HG03139 (cell line): ENCODE measurements around the gene SYNJ2.

ENCODE experiments used
- ATAC-seq: cut with Tn5 transposase; IDR thresholded peaks from one replicate; pipeline ENCODE4 v1.9.1; 2021; ENCODE audit not compliant: unreplicated experiment

Gene SYNJ2

DNA sequence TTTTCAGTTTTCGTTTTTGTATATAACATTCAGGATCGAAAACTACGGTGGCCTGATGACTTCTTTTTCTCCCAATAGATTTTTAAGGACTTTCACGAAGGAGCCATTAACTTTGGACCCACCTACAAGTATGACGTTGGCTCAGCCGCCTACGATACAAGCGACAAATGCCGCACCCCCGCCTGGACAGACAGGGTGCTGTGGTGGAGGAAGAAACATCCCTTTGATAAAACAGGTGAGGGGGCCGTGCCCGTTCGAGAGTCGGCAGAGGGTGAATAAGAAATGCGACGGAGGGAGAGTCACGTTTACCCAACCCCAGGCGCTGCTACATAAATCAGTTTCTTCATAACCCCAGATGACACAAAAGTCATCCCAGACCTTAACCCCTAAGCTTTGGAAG, 94.9 kb downstream of the SYNJ2 start:
- ATAC-seq = no peak

DNA sequence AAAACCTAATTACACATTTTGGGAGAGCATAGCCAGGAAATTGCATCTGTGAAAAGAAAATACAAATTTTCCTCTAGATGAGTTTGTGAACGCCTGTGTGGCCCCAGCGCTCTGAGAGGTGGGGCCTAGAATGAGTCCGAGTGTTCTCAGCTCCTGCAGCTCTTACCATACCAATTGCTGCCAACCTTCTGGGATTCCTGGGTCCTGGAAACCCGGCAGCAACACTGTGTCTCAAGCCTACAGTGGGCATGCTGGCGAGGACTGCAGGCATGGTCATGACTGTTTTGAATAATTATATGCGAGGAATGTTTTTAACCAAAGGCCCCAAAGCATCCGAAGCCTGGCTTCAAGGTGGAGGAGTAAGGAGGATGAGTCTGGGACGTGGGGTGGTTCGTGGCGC, 96.0 kb downstream of the SYNJ2 start:
- no peak for ATAC-seq

DNA sequence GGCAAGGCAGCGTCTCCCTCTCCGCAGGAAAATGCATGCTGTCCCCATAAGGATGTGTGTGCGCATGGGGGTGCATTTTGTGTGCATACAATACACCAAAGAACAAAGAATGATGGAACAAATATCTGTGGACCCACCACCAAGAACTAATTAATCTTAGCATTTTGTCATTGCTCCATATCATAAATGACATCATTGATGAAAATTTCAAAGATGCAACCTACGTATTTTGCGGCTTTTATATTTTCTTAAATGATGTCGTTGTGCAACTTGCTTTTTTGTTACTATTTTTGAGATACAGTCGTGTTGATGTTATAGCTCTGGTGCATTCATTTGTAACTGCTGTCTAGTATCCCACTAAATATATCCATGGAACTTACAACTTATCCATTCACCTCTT, 96.7 kb downstream of the SYNJ2 start:
- no peak for ATAC-seq

DNA sequence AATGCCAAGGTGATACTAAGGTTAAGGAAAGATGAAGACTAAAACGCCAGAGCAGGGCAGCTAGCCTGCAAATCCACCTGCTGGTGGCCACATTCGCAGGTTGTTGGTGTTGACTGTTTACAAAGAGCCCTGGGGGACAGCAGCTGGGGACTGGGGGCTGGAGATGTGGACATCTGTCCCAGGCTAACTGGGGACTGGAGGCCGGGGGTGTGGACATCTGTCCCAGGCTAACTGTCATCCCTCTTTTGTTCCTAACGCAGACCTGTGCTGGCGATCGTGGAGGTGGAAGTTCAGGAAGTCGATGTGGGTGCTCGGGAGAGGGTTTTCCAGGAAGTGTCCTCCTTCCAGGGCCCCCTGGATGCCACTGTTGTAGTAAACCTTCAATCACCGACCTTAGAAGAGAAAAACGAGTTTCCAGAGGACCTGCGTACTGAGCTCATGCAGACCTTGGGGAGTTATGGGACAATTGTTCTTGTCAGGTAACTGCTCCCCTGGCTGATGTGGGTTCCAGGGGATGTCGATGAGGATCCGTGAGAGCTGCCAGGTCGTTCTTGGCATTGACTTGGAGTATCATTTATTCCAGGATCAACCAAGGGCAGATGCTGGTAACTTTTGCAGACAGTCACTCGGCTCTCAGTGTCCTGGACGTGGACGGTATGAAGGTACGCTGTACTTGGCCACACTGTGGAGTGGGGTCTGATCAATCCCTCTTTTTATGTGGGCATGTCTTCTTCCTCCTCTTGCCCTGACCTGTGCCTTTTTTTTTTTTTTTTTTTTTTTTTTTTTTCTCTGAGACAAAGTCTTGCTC, 99.4 kb downstream of the SYNJ2 start:
- no peak for ATAC-seq

DNA sequence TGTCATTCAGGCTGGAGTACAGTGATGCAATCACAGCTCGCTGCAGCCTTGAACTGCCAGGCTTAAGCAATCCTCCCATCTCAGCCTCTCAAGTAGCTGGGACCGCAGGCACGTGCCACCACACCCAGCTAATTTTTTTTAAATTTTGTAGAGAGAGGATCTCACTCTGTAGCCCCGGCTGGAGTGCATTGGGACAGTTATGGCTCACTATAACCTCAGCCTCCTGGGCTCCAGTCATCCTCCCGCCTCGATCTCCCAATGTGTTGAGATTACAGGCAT, 99.9 kb downstream of the SYNJ2 start:
- ATAC-seq = no peak

DNA sequence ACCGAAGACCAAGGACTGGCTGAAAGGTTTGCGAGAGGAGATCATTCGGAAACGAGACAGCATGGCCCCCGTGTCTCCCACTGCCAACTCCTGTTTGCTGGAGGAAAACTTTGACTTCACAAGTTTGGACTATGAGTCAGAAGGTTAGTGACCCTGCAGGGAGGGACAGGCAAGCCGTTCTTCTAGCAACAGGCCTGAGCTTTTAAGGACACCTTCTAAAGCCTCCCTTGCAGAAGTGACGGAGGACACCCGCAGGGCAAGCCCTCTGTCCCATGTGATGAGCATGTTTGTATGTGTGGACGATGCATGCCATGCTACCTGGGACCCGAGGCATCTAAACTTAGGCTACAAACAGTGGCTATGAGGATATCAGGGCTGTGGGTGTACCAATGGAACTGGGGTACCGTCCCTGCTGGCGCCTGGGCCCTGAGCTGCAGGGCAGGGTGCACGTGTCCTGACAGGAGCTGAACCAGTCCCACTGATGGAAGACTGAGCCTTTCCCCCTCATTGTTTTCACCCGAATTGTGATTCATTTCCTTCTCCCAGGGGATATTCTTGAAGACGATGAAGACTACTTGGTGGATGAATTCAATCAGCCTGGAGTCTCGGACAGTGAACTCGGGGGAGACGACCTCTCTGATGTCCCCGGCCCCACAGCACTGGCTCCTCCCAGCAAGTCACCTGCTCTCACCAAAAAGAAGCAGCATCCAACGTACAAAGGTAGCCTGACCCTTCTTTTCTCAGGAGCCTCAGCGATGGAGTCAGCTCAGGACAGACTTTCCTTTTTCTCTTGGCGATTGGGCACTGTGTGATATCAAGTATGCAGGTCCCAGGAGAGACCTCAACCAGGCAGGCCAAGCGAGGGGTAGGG, 102.0 kb downstream of the SYNJ2 start:
- ATAC-seq = no peak

DNA sequence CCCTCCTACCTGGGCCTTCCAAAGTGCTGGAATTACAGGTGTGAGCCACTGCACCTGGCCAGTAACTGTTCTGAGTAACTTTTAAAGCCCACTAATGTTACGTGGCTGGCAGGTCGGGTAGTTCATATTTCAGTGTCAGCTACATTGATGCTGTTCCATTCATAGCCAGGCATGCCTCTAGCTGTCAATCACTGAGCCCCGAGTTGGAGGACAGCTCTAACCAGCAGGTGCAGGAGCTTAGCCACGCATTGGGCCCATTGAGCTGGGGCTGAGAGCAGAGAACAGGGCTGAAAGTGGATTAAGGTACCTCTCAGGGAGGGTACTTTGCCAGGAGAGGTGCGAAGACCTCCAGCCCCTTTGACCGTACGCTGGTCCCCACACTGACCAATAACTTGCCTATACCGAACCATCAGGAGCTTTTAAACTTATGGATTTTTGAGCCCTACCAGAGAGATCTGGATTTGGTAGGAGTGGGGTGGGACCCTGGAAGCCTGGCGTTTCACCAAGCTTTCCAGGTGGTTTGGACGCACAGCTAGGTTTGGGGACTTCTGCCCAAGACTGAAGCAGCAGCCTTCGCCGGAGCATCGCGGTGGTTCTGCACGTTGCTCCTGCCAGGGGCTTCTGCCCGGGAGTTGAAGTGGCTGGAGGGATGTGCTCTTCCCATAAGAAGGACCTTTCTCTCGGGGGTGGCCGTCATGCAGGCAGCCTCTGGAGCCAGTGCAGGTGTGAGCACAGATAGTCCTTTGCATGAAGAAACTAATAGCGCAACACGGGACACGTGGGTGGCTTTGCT, 103.8 kb downstream of the SYNJ2 start:
- ATAC-seq = no peak

DNA sequence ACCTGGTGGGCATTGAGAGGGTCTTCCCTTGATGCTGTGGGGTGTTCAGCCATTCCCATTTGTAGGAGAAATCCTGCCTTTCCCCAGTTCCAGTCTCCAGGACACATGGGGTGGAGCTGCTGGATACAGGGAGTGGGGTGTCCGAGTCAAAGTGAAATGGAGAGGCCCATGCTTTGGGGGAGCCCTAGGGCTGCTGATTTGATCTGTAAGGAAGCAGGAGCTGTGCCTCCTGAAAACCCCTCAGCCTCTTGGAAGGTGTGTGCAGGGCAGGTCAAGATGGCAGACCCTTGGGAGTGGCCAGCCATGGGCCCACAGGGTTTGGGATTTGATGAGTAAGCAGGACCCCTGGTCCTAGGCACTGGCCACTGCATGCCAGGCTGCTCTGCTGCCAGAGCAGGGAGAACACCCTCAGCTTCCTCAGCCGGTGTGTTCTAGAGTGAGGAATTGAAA, 104.4 kb downstream of the SYNJ2 start:
- peak; percentile 68 for ATAC-seq

DNA sequence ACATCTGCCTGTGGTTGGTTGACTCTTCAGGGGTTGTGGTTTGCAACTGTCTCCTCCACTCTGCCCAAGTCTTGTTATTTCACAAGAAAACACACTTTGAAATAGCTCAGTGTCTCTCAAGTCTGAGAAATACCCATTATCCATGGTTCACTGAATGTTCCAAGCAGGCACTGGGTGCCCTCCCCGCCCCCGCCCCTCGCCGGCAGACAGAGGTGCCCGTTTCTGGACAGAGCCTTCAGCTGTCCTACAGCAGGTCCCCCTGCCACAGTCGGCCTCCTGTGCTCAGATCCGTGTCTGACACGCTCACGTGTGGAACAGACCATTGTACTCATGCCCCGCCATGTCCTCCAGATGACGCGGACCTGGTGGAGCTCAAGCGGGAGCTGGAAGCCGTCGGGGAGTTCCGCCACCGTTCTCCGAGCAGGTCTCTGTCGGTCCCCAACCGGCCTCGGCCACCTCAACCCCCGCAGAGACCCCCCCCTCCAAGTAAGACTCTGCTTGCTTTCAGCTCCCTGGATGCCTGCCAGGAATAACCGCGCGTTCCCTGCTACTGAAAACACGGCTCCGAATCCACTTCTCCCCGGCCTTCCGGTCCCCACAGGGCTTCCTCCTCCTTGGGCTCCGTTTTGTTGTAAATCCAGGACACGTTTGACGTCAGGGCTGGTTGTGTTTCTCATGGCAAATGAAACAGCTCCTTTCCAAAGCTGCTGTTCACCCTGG, 105.0 kb downstream of the SYNJ2 start:
- ATAC-seq = no peak

DNA sequence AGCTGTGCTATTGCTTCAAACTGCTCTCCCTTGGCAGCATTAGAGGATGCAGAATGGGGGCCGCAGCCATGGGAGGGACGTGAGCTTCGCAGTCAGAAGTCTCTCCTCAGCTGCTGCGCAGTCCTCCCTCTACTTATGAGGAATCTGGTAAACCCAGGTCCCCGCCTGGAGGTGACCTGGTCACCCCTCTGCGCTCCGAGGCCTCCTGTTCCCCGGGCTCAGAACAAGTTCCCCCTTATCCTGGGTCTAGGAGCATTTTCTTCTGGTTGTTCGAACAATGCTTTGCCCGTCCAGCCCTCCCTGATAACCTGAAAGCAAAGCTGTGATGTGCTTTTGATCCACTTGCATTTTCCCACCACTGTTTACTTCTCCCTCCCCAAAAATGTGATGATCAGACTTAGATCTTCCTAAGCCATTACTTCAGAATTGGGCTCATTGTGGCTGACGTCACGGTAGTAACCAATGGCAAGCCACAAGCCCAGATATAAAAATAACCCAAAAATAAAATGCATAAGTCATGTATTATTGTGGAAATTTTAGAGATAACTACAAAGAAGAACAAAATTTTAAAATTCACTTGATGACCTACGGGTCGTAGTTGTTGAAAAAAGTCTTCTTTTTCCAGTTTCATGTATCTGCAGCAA, 105.7 kb downstream of the SYNJ2 start:
- ATAC-seq = no peak

DNA sequence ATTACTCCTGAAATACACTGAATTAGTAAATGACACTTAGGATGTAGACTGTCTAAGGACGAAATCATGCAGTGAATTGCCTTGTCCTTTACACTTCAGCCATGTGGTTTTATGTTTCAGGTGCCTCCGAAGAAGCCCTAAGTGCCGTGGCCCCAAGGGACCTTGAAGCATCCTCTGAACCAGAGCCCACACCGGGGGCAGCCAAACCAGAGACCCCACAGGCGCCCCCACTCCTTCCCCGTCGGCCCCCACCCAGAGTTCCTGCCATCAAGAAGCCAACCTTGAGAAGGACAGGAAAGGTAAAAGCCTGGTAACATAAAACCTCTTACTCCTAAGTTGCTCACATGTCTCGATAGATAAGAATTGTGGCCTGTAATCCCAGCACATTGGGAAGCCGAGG, 111.1 kb downstream of the SYNJ2 start:
- ATAC-seq = no peak

DNA sequence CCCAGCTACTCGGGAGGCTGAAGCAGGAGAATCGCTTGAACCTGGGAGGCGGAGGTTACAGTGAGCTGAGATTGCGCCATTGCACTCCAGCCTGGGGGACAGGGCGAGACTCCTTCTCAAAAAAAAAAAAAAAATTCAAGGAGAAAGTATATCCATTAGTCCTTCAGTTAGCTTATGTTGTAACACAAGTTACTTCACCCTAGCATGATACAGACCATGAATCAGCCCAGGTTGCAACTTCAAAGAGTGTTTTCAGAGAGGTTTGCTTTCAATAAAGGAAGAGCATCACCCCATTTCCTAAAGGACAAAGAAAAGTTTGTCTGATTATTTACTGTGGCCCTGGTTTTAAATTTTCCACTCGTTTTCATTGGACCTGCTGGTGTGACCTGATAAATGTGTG, 113.4 kb downstream of the SYNJ2 start:
- ATAC-seq = no peak

DNA sequence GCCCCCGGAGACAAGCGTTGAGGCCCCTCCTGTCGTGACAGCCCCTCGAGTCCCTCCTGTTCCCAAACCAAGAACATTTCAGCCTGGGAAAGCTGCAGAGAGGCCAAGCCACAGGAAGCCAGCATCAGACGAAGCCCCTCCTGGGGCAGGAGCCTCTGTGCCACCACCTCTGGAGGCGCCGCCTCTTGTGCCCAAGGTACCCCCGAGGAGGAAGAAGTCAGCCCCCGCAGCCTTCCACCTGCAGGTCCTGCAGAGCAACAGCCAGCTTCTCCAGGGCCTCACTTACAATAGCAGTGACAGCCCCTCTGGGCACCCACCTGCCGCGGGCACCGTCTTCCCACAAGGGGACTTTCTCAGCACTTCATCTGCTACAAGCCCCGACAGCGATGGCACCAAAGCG, 114.0 kb downstream of the SYNJ2 start:
- no peak for ATAC-seq

DNA sequence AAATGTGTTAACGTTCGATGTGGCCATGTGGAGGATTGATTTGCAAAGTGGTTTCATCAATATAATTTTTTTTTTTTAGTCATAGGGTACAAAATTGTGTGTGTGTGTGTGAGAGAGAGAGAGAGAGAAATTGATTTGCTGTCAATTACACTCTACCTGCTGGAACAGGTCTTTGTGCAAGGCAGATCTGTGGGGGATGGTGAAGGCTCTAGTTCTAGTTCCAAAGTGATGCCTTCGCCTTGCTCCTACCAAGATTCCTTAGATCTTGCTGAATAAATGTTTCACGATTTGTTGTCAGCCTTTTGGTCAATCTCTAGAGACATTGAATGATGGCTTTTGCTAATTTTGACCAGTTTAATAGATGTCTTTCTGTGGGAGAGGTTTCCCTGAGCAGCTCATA, 121.6 kb downstream of the SYNJ2 start:
- no peak for ATAC-seq

DNA sequence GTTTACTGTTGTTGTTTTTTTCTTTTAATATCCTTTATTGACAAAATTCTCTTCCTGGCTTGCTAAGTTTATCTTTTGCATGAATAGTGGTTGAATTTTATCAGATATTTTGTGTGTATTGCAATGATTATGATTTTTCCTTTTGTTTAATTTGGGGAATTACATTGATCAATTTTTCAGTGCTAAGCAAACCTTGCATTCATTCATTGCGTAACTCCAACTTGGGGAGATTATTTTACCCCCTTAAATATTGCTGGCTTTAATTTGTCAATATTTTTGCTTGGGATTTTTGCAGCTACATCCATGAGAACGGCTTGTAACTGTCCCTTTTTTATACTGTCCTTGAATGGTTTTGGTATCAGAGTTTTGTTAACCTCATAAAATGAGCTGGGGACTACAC, 123.0 kb downstream of the SYNJ2 start:
- ATAC-seq = no peak

DNA sequence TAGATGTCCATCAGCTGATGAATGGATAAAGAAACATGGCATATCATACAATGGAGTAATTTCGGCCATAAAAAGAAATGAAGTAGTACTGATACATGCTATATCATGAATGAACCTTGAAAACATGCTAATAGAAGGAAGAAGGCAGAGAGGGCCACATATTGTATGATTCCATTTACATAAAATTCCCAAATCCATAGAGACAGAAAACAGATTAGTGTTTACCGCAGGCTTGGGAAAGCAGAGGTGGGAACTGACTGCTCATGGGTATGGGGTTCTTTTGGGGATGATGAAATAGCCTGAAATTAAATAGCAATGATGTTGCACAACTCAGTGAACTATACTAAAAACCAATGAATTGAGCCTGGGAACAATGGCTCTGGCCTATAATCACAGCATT, 128.1 kb downstream of the SYNJ2 start:
- no peak for ATAC-seq

DNA sequence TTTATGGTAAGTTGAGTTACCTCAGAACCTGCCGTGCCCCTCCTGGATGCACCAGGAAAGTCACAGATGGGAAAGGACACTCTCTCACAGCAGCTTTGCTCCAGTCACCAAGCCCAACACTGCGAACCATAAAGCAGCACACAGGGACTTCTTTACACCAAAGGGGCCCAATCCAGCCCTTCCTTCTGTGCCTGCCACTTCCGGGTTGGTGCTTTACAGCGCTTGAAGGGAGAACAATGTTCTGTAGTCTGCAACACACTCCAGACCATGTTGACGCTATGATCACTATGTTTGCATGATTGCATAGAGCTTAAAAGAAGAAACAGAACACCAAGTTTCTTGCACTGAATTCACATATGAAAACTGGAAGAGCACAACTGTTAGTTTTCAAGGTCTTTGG, 129.3 kb downstream of the SYNJ2 start:
- ATAC-seq = no peak

DNA sequence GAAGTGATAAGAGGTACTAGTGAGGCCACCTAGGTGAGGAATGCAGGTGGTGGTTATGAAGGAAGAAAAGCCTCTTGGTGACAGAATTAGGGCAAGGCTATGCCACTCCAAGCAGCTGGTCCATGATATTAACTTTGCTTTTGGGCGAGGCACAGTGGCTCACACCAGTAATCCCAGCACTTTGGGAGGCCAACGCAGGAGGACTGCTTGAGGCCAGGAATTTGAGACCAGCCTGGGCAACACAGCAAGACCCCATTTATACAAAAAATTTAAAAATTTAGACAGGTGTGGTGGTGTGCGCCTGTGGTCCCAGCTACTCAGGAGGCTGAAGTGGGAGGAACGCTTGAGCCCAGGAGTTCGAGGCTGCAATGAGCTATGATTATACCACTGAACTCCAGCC, 130.3 kb downstream of the SYNJ2 start:
- no peak for ATAC-seq

DNA sequence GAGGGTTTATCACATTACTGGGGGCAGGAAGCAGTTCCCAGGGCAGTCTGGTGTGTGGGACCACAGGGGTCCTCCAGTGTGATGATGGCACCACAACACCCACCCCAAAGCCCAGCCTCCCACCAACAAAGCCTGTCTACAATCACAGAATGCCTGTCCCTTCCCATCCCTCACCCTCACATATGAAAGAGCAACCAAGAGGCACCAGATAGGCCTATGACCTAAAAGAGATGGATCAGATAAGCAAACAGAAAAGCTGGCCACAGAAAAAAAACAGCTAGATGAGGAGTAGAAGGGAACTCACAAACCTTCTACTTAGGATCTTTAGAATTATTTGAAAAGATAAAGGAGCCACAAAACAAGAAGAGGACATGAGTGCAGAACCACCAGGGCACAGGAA, 132.1 kb downstream of the SYNJ2 start:
- ATAC-seq = no peak

DNA sequence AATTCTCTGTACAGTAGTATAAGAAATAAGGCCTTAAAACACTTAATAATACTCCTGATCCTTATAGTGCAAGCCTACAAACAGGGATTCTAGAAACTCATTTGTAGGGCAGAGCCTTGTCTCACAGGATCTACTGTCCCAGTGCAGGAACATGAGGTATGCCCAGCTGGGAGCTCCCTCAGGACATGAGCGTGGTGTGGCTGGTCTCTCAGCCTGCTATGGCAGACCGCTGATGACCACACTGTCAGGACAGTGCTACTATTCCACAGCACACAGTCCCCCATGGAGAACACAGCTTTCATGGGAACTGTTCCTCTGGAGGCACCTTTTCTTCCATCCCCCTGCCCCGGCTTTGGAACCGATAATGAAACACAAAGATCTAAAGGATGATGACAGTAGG, 133.4 kb downstream of the SYNJ2 start:
- ATAC-seq = no peak

DNA sequence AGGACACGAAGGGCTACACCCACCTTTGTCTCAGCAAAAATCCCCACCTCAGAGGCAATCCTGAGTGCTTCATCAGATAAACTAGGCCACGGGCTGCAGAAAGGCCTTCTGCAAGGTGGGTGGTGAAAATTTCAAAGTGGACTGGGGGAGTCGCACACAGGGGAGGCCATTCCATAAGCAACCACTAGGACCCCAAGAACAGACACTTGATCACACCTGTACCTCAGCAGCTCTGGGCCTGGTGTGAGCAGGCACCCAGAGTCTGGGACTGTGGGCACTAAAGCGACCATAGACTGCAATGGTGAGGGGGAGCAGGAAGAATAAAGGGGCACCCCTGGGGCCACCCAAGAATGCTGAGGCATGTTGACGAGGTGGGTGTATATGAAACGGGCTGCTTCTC, 133.8 kb downstream of the SYNJ2 start:
- ATAC-seq = no peak
